H1 (cell line): ENCODE results near the gene HTR6. TPM values are rescaled to one million over a fixed set of nuclear protein-coding genes. Genes with fewer than 3 reads are reported as not detected.

Experiments used
- CTCF ChIA-PET: fragments of 300-600 bp; sonication (Branson Sonifier 250); formaldehyde crosslinking; loops from one replicate; lab custom pipeline; 2021; ENCODE audit not compliant: partially characterized antibody; lab: Charles Lee
- POLR2A ChIA-PET: fragments of 300-600 bp; sonication (Branson Sonifier 250); formaldehyde crosslinking; loops from one replicate; lab custom pipeline; 2021; ENCODE audit warnings: inconsistent platforms; ENCODE audit not compliant: partially characterized antibody; lab: Charles Lee
- DNase-seq, 2 experiments: peaks; one replicate each; pipeline versions ENCODE4 v3.0.0 to v3.0.0-alpha.2; 2010 to 2022; ENCODE audit warnings: low spot score in 2 of 2, low read depth in 1 of 2, mixed read lengths in 1 of 2
- FAIRE-seq: peaks from 2 replicates; lab custom pipeline; 2011; peaks lifted over from hg19 to GRCh38; lab: Jason Lieb, UNC
- H2AFZ ChIP-seq: 2 replicates; pipeline ENCODE4 v1.8.1; 2012; ENCODE audit warnings: low read length, inconsistent platforms
- H2AK5ac ChIP-seq: 2 replicates; pipeline ENCODE4 v1.6.1; 2013; ENCODE audit warnings: low read depth, low read length
- H2BK120ac ChIP-seq: replicated peaks from 2 replicates; pipeline ENCODE3; 2013; ENCODE audit warnings: low read depth, low read length, inconsistent platforms
- H2BK12ac ChIP-seq: 2 replicates; pipeline ENCODE4 v1.6.1; 2013; ENCODE audit warnings: low read depth, low read length
- H2BK15ac ChIP-seq: 2 replicates; pipeline ENCODE4 v1.6.1; 2013; ENCODE audit warnings: low read length
- H2BK20ac ChIP-seq: 2 replicates; pipeline ENCODE4 v1.6.1; 2013; ENCODE audit warnings: low read length
- H2BK5ac ChIP-seq: 2 replicates; pipeline ENCODE4 v1.6.1; 2013; ENCODE audit warnings: low read depth, low read length
- H3K14ac ChIP-seq: 2 replicates; pipeline ENCODE4 v1.6.1; 2013; ENCODE audit warnings: inconsistent platforms; ENCODE audit not compliant: insufficient read length
- H3K18ac ChIP-seq: 2 replicates; pipeline ENCODE4 v1.6.1; 2013; ENCODE audit warnings: low read length; ENCODE audit errors: extremely low read depth
- H3K23ac ChIP-seq: 2 replicates; pipeline ENCODE4 v1.6.1; 2013; ENCODE audit warnings: inconsistent platforms; ENCODE audit not compliant: insufficient read length
- H3K23me2 ChIP-seq: 2 replicates; pipeline ENCODE4 v1.6.1; 2013; ENCODE audit warnings: low read depth, low read length
- H3K27ac ChIP-seq: 2 replicates; pipeline ENCODE4 v1.6.1; 2011; ENCODE audit warnings: low read depth, low read length, inconsistent platforms
- H3K27me3 ChIP-seq, 4 experiments: replicated peaks in 1 of 4; 1 replicate in 1 of 4; 2 replicates in 3 of 4; pipeline versions ENCODE4 v1.6.1 to v1.8.1; 2011 to 2013; ENCODE audit warnings: low read length in 3 of 4, mild to moderate bottlenecking in 3 of 4, inconsistent platforms in 2 of 4, mixed read lengths in 2 of 4, moderate library complexity in 1 of 4; ENCODE audit not compliant: control insufficient read depth in 3 of 4, insufficient read depth in 3 of 4; ENCODE audit errors: extremely low read depth in 1 of 4
- H3K36me3 ChIP-seq, 4 experiments: 2 replicates each; pipeline versions ENCODE4 v1.6.1 to v1.8.1; 2011 to 2013; ENCODE audit warnings: mild to moderate bottlenecking in 4 of 4, low read length in 3 of 4, moderate library complexity in 2 of 4, control low read depth in 1 of 4, inconsistent platforms in 1 of 4; ENCODE audit not compliant: insufficient read depth in 4 of 4, control insufficient read depth in 2 of 4
- H3K4ac ChIP-seq: replicated peaks from 2 replicates; pipeline ENCODE3; 2013; ENCODE audit warnings: low read length, low read depth, mixed read lengths, inconsistent platforms; ENCODE audit not compliant: insufficient read length
- H3K4me1 ChIP-seq, 4 experiments: replicated peaks in 1 of 4; 1 replicate in 1 of 4; 2 replicates in 3 of 4; pipeline versions ENCODE4 v1.6.1 to v1.8.1; 2011 to 2013; ENCODE audit warnings: low read length in 3 of 4, inconsistent platforms in 2 of 4, mixed read lengths in 1 of 4; ENCODE audit not compliant: insufficient read depth in 4 of 4, control insufficient read depth in 3 of 4
- H3K4me2 ChIP-seq, 2 experiments: 2 replicates each; pipeline versions ENCODE4 v1.6.1 to v1.8.1; 2011 to 2013; ENCODE audit warnings: low read depth in 2 of 2, low read length in 2 of 2, control low read depth in 1 of 2, inconsistent platforms in 1 of 2, mild to moderate bottlenecking in 1 of 2; ENCODE audit not compliant: insufficient read depth in 1 of 2
- H3K4me3 ChIP-seq, 4 experiments: fragments of 200-600, 300-600 bp in 1 of 4; sonication (generic), shearing (Covaris generic), sonication (Bioruptor Twin) in 1 of 4; 2 replicates each; pipeline versions ENCODE4 v1.5.1 to v1.8.1; 2011 to 2016; ENCODE audit warnings: low read length in 4 of 4, low read depth in 3 of 4, control low read depth in 2 of 4, inconsistent platforms in 2 of 4, mild to moderate bottlenecking in 2 of 4, mixed read lengths in 1 of 4, moderate library complexity in 1 of 4; ENCODE audit not compliant: insufficient read depth in 2 of 4; ENCODE audit errors: extremely low read depth in 1 of 4
- H3K56ac ChIP-seq: replicated peaks from 2 replicates; pipeline ENCODE3; 2013; ENCODE audit warnings: low read depth, mild to moderate bottlenecking, mixed read lengths, low read length, inconsistent platforms; ENCODE audit not compliant: insufficient read length
- H3K79me1 ChIP-seq: 2 replicates; pipeline ENCODE4 v1.6.1; 2013; ENCODE audit warnings: low read depth, low read length, control low read depth
- H3K79me2 ChIP-seq, 2 experiments: 2 replicates each; pipeline versions ENCODE4 v1.6.1 to v1.8.1; 2012 to 2013; ENCODE audit warnings: low read length in 2 of 2, mild to moderate bottlenecking in 2 of 2, inconsistent platforms in 1 of 2; ENCODE audit not compliant: insufficient read depth in 2 of 2, control insufficient read depth in 1 of 2
- H3K9ac ChIP-seq, 4 experiments: replicated peaks in 1 of 4; 1 replicate in 1 of 4; 2 replicates in 3 of 4; pipeline versions ENCODE4 v1.6.1 to v1.8.1; 2011 to 2013; ENCODE audit warnings: low read depth in 3 of 4, low read length in 3 of 4, control low read depth in 2 of 4, mild to moderate bottlenecking in 2 of 4, moderate library complexity in 2 of 4, inconsistent platforms in 1 of 4; ENCODE audit errors: extremely low read depth in 1 of 4
- H3K9me3 ChIP-seq, 2 experiments: 2 replicates each; pipeline versions ENCODE4 v1.6.1 to v1.8.1; 2012 to 2013; ENCODE audit warnings: mild to moderate bottlenecking in 2 of 2, moderate library complexity in 2 of 2, control low read depth in 1 of 2, inconsistent platforms in 1 of 2, low read depth in 1 of 2, low read length in 1 of 2, mixed read lengths in 1 of 2; ENCODE audit not compliant: insufficient read depth in 2 of 2
- H4K20me1 ChIP-seq, 2 experiments: replicated peaks in 1 of 2; 2 replicates each; pipeline versions ENCODE3 to v1.8.1; 2011 to 2013; ENCODE audit warnings: inconsistent platforms in 2 of 2, low read length in 2 of 2, mild to moderate bottlenecking in 1 of 2; ENCODE audit not compliant: insufficient read depth in 2 of 2, control insufficient read depth in 1 of 2
- H4K5ac ChIP-seq: 2 replicates; pipeline ENCODE4 v1.6.1; 2013; ENCODE audit warnings: low read length, low read depth, mixed read lengths, inconsistent platforms; ENCODE audit not compliant: insufficient read length
- H4K8ac ChIP-seq: 2 replicates; pipeline ENCODE4 v1.8.0; 2013; ENCODE audit warnings: mild to moderate bottlenecking, moderate library complexity, low read length, inconsistent platforms; ENCODE audit not compliant: insufficient read depth; ENCODE audit errors: extremely low read depth
- H4K91ac ChIP-seq: replicated peaks from 2 replicates; pipeline ENCODE3; 2013; ENCODE audit warnings: low read length, mixed read lengths, inconsistent platforms; ENCODE audit not compliant: insufficient read length
- CBX5 ChIP-seq: fragments of 300-800, 300-1000 bp; sonication (generic); IDR thresholded peaks from 2 replicates; pipeline ENCODE4 v1.7.1; 2016; ENCODE audit warnings: antibody characterized with exemption, low read length, low read depth
- CREB1 ChIP-seq: IDR thresholded peaks from 2 replicates; pipeline ENCODE4 v1.6.1; 2012; ENCODE audit warnings: inconsistent platforms
- JUND ChIP-seq: IDR thresholded peaks from 2 replicates; pipeline ENCODE4 v1.6.1; 2011; ENCODE audit warnings: mild to moderate bottlenecking, improper control_type of control experiment, low read length
- KDM4A ChIP-seq: IDR thresholded peaks from one replicate; pipeline ENCODE4 v1.7.1; 2012; ENCODE audit warnings: low read depth, mild to moderate bottlenecking, moderate library complexity, low read length, inconsistent platforms; ENCODE audit not compliant: severe bottlenecking
- NRF1 ChIP-seq: IDR thresholded peaks from 2 replicates; pipeline ENCODE4 v1.6.1; 2011; ENCODE audit warnings: mild to moderate bottlenecking, low read depth, low read length, improper control_type of control experiment
- POLR2AphosphoS5 ChIP-seq: IDR thresholded peaks from 2 replicates; pipeline ENCODE4 v1.6.1; 2011; ENCODE audit warnings: low read depth, low read length
- RXRA ChIP-seq: IDR thresholded peaks from 2 replicates; pipeline ENCODE4 v1.6.1; 2011; ENCODE audit warnings: low read depth, mild to moderate bottlenecking, low read length, moderate library complexity; ENCODE audit not compliant: insufficient read depth
- TAF7 ChIP-seq: optimal IDR thresholded peaks from 2 replicates; pipeline ENCODE3; 2011; ENCODE audit warnings: low read depth, mild to moderate bottlenecking, inconsistent platforms, low read length, moderate library complexity, borderline replicate concordance
- USF2 ChIP-seq: IDR thresholded peaks from 2 replicates; pipeline ENCODE4 v1.6.1; 2011; ENCODE audit warnings: low read length, improper control_type of control experiment
- YY1 ChIP-seq: IDR thresholded peaks from 2 replicates; pipeline ENCODE4 v1.6.1; 2011; ENCODE audit warnings: low read depth, mild to moderate bottlenecking, low read length
- WGBS, 2 experiments: shearing (Covaris generic) in 1 of 2; methylation state at CpG; one replicate each; pipeline versions ENCODE4 v1.1.6 to v1.1.7; 2013 to 2015; ENCODE audit warnings: low lambda C conversion rate in 2 of 2, mixed read lengths in 2 of 2, inconsistent platforms in 1 of 2, low coverage in 1 of 2, missing lambda C conversion rate in 1 of 2; ENCODE audit not compliant: insufficient replicate concordance in 2 of 2, insufficient coverage in 1 of 2, insufficient read length in 1 of 2; ENCODE audit errors: extremely low coverage in 1 of 2, missing lambda C conversion rate in 1 of 2; 5-methylcytosine and 5-hydroxymethylcytosine counted together
- polyA plus RNA-seq, 7 experiments: library from polyadenylated mRNA; depleted of rRNA in 3 of 7; stranded (reverse) in 5 of 7; unstranded in 2 of 7; fragments of >200 nt in 5 of 7; fragments of 200-250 nt in 2 of 7; gene quantifications; 1 replicate in 5 of 7; 2 replicates in 1 of 7; 4 replicates in 1 of 7; pipeline versions ENCODE4 v1.2.1 to v1.2.3, GENCODE V29; 2011 to 2013; ENCODE audit warnings: missing spikeins in 2 of 7, mixed read lengths in 2 of 7
- total RNA-seq: library from RNA; stranded (reverse); fragmentation: NEBNext Ultra II Directional; extraction: Animal tissue kit (Norgen Biotek cat#: 25700); gene quantifications from 2 replicates; pipeline ENCODE4 v1.2.1, GENCODE V29; 2021

The HTR6 gene
- total and polyA plus RNA-seq, 2 of the 8 experiments (the other 6 are each of a cell fraction or from before 2014, with no cell fraction given): 0.76 to 0.95 TPM

- Histone ChIP-seq H3K4me1 (peaks cover 3 to 9% (median 5%) of the 10 kb centered on the region in 4 experiments; a peak in 5 of 7 replicates), H2BK20ac (no peak overlapping the region), H3K36me3 (peaks cover 0 to 5% (median 4%) of the 10 kb centered on the region in 4 experiments; a peak in 3 of 8 replicates), H3K27ac (no peak overlapping the region), H2BK15ac (no peak overlapping the region), H4K91ac (no peak overlapping the region), H3K23me2 (no peaks in the 10 kb centered on the region), H3K4ac (no peak overlapping the region), H3K79me2 (no peaks in the 10 kb centered on the region), H2BK120ac (no peak overlapping the region), H3K27me3 (no peaks in the 10 kb centered on the region), H3K4me2 (no peak overlapping the region), H2AFZ (no peak overlapping the region), H3K18ac (no peak overlapping the region), H3K9me3 (no peaks in the 10 kb centered on the region), H3K79me1 (no peaks in the 10 kb centered on the region), H4K5ac (no peak overlapping the region), H3K23ac (no peak overlapping the region), H4K8ac (no peak overlapping the region), H2AK5ac (no peak overlapping the region), H3K4me3 (no peak overlapping the region), H3K14ac (no peak overlapping the region), H3K56ac (no peak overlapping the region), H4K20me1 (peaks cover 1 to 3% of the 10 kb centered on the region in 2 experiments), H3K9ac (no peak overlapping the region), H2BK5ac (no peak overlapping the region), H2BK12ac (no peak overlapping the region)
- FAIRE-seq (no peak), DNase-seq (no peak)
- ChIA-PET POLR2A (interaction anchor here (1.6 kb wide), 1 partner anchor 14 kb away, joined by 3 read pairs; no protein-coding TSS in a partner anchor), CTCF (interaction anchor here (0.5 to 4.3 kb wide), 5 partner anchors 8 to 291 kb away, joined by 3 to 27 read pairs (median 6); no protein-coding TSS in a partner anchor)
- WGBS, 2 experiments: 88% methylated on average over 2 of the region's 2 CpGs; no CpG with 5 or more reads in 1 of the 2 experiments
- TF ChIP-seq YY1: no peak
- TF ChIP-seq NRF1: no peak
- no peak for TF ChIP-seq CBX5
- no peak for TF ChIP-seq POLR2AphosphoS5
- no peak for TF ChIP-seq CREB1
- no peak for TF ChIP-seq USF2
- no peak for TF ChIP-seq TAF7
- no peak for TF ChIP-seq JUND
- no peak for TF ChIP-seq RXRA
- no peak for TF ChIP-seq KDM4A
These were observed 32.5 kb upstream of the HTR6 start for GRCh38 chr1:19632211-19632610.
